ENCODE results near the gene FNDC5.

The FNDC5 gene

GRCh38 chr1:32865639-32866405 lies 4.9 kb downstream of the FNDC5 start:
- no peak for TF ChIP-seq TSHZ2 (CRISPR knock-in tag; IDR thresholded peaks at IDR 0.05)
- ATAC-seq, result no peak

GRCh38 chr1:32864375-32865019 lies 6.2 kb downstream of the FNDC5 start:
- TF ChIP-seq SNAI2 (CRISPR knock-in tag; IDR thresholded peaks at IDR 0.05) (no peak), ESRRG (CRISPR knock-in tag; IDR thresholded peaks at IDR 0.05) (no peak), ARNTL (CRISPR knock-in tag; IDR thresholded peaks at IDR 0.05; ENCODE audit: borderline replicate concordance, low read depth) (no peak), ZC3H10 (CRISPR knock-in tag; IDR thresholded peaks at IDR 0.05) (no peak), RARB (CRISPR knock-in tag; IDR thresholded peaks at IDR 0.05) (no peak)
- ATAC-seq, result no peak

- TF ChIP-seq RARB (CRISPR knock-in tag; IDR thresholded peaks at IDR 0.05), result no peak
- TF ChIP-seq TCF4 (CRISPR knock-in tag; IDR thresholded peaks at IDR 0.05; ENCODE audit: borderline replicate concordance), result no peak
- no peak for TF ChIP-seq TSHZ2 (CRISPR knock-in tag; IDR thresholded peaks at IDR 0.05)
- no peak for TF ChIP-seq SNAI2 (CRISPR knock-in tag; IDR thresholded peaks at IDR 0.05)
- no peak for TF ChIP-seq BACH2 (CRISPR knock-in tag; IDR thresholded peaks at IDR 0.05; ENCODE audit: borderline replicate concordance)
- TF ChIP-seq ZFP3 (CRISPR knock-in tag; IDR thresholded peaks at IDR 0.05), result no peak
- no peak for TF ChIP-seq TOX (CRISPR knock-in tag; IDR thresholded peaks at IDR 0.05; ENCODE audit: borderline replicate concordance)
- no peak for TF ChIP-seq ZC3H10 (CRISPR knock-in tag; IDR thresholded peaks at IDR 0.05)
- no peak for TF ChIP-seq ESRRG (CRISPR knock-in tag; IDR thresholded peaks at IDR 0.05)
- no peak for TF ChIP-seq PATZ1 (CRISPR knock-in tag; IDR thresholded peaks at IDR 0.05; ENCODE audit: borderline replicate concordance)
- TF ChIP-seq ZNF70 (CRISPR knock-in tag; IDR thresholded peaks at IDR 0.05), result no peak
- TF ChIP-seq POU6F1 (CRISPR knock-in tag; IDR thresholded peaks at IDR 0.05; ENCODE audit: borderline replicate concordance, low read depth), result no peak
- ATAC-seq, result no peak
Observed at GRCh38 chr1:32863881-32864245, 6.8 kb downstream of the FNDC5 start.

GRCh38 chr1:32863218-32863880 lies 7.4 kb downstream of the FNDC5 start:
- no peak for ATAC-seq

More at GRCh38 chr1:32863218-32863880, 7.4 kb downstream of the FNDC5 start:
- TF ChIP-seq CREB5 (CRISPR knock-in tag; IDR thresholded peaks at IDR 0.05; ENCODE audit: low read depth) (no peak), ESRRG (CRISPR knock-in tag; IDR thresholded peaks at IDR 0.05) (no peak), RARB (CRISPR knock-in tag; IDR thresholded peaks at IDR 0.05) (no peak), ZFP30 (CRISPR knock-in tag; IDR thresholded peaks at IDR 0.05) (no peak), OSR1 (CRISPR knock-in tag; IDR thresholded peaks at IDR 0.05) (no peak), PATZ1 (CRISPR knock-in tag; IDR thresholded peaks at IDR 0.05; ENCODE audit: borderline replicate concordance) (no peak)
